HAP-1 (cell line): ENCODE measurements around the gene C2orf66.

Experiments
- DNase-seq, 2 experiments: peaks; one replicate each; pipeline ENCODE4 v3.0.0-alpha.2; 2016 to 2020; ENCODE audit warnings: low spot score in 2 of 2
- H3K27me3 ChIP-seq: fragments of 250-450 bp; sonication (Bioruptor Pico); 2 replicates; pipeline ENCODE4 v1.5.1; 2020; ENCODE audit warnings: low read depth, mild to moderate bottlenecking, moderate library complexity
- H3K36me3 ChIP-seq: fragments of 250-450 bp; sonication (Bioruptor Pico); replicated peaks from 2 replicates; pipeline ENCODE4 v1.5.1; 2020; ENCODE audit warnings: mild to moderate bottlenecking
- H3K4me1 ChIP-seq: fragments of 250-450 bp; sonication (Bioruptor Pico); 2 replicates; pipeline ENCODE4 v1.5.1; 2020; ENCODE audit warnings: mild to moderate bottlenecking
- H3K4me3 ChIP-seq: fragments of 250-450 bp; sonication (Bioruptor Pico); 2 replicates; pipeline ENCODE4 v1.5.1; 2020; ENCODE audit warnings: mild to moderate bottlenecking, moderate library complexity
- H3K9me3 ChIP-seq: fragments of 250-450 bp; sonication (Bioruptor Pico); 2 replicates; pipeline ENCODE4 v1.5.1; 2020; ENCODE audit warnings: mild to moderate bottlenecking, moderate library complexity
- in situ Hi-C: fragments of 300-500 bp; cut with MboI; formaldehyde crosslinking; loops from 3 replicates; pipeline ENCODE4 v1.14.3; 2020; ENCODE audit warnings: low sequenced_read_pairs, inconsistent platforms, mixed read lengths

C2orf66 gene

DNA sequence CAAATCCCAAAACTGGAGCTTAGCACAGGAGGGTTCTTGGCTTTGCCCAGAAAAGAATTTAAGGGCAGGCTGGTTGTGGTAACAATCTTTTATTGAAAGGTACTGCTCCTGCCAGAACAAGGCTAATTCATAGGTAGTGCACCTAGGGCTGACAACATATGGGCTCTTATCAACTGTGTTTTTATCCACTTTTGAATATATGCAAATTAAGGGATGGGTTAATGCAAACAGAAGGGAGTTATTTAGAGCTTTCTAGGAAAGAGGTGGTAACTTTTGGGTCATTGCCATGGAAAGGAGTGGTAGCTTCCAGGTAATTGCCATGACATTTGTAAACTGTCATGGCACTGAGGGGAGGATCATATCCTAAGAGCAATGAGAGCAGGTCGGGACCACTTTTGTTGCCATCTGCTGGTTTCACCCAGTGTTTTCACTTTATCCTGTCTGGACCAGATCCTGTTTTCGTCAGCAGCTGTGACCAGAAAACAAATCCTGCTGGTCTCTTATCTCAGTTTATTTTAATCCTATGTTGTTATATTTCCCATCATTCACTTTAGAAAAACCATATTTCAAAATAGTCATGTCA is 981 bp downstream of the C2orf66 start:
- no peak for DNase-seq
- Histone ChIP-seq H3K9me3 (no peaks in the 10 kb centered on the region), H3K4me3 (no peak overlapping the region), H3K27me3 (peaks cover 24% of the 10 kb centered on the region), H3K4me1 (no peaks in the 10 kb centered on the region), H3K36me3 (no peaks in the 10 kb centered on the region)
- in situ Hi-C loops: no loop called here

DNA sequence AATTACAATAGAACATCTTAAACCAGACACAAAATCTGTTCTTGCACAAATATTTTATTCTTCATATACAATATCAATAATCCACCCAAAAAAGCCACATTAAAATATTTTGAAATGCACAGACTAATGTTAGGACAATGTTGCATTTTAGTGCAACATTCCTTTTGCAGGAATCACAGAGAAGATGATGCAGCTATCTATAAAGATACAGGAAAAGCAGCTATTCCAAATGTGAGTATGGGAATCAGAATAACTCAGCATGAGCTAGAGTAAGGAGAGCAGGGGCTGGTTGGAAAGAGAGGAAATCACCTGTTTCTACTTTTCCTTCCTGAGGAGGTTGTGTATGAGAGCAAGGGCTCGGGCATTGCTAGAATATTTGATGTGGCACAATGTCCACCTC is 4.8 kb downstream of the C2orf66 start:
- H3K36me3 ChIP-seq: peaks cover under 1% of the 10 kb centered on the region; the same call in 1 of the 2 replicates
- DNase-seq: no peak
- H3K27me3 ChIP-seq: peaks cover 12% of the 10 kb centered on the region
- in situ Hi-C loops: no loop called here
- H3K9me3 ChIP-seq: no peaks in the 10 kb centered on the region
- H3K4me1 ChIP-seq: no peaks in the 10 kb centered on the region; the same call in 1 of the 2 replicates
- H3K4me3 ChIP-seq: no peak overlapping the region

- H3K27me3 ChIP-seq: peaks cover 6% of the 10 kb centered on the region
- H3K4me1 ChIP-seq: no peaks in the 10 kb centered on the region; the same call in 1 of the 2 replicates
- in situ Hi-C loops: no loop called here
- DNase-seq: no peak
- H3K36me3 ChIP-seq: peaks cover 10% of the 10 kb centered on the region
- H3K4me3 ChIP-seq: no peak overlapping the region
- H3K9me3 ChIP-seq: no peaks in the 10 kb centered on the region
These were observed 6.8 kb downstream of the C2orf66 start for GRCh38 chr2:196802401-196802800.

DNA sequence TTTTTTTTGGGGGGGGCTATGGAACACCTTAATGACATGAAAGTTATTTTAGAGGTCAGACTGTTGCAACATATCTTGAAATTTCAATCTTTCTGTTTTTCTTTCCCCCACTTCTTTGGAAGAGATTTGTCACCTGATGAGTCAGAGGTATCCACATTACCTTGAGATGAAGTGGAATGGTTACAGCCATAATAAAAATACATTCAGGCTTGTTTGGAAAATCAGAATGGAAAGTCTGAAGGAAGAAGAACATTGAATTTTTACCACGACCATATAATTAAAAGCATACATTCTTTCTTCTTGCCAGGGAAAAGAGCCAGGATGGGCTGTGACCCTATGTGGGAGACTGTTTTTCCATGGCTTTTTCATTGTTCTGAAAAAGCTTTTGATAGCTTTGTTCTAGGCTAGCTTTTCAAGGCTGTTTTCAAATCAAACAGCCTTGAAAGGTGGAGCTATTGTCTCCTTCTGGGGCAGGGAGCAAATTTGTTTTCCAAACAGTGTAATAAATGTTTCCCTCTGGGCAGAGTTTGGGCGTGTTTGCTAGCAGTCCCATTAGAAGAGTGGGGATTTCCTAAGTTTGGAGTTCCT is 7.4 kb downstream of the C2orf66 start:
- Histone ChIP-seq H3K4me1 (no peaks in the 10 kb centered on the region; the same call in 1 of the 2 replicates), H3K36me3 (peaks cover 16% of the 10 kb centered on the region), H3K9me3 (no peaks in the 10 kb centered on the region), H3K27me3 (peaks cover 6% of the 10 kb centered on the region), H3K4me3 (no peak overlapping the region)
- in situ Hi-C loops: no loop called here
- peak in 1 of 2 experiments; percentile 6 for DNase-seq

- H3K4me1 ChIP-seq: no peaks in the 10 kb centered on the region; the same call in 1 of the 2 replicates
- no peaks in the 10 kb centered on the region for H3K27me3 ChIP-seq
- H3K4me3 ChIP-seq: peak overlapping the region; percentile 90
- H3K36me3 ChIP-seq: peaks cover 33% of the 10 kb centered on the region
- no peaks in the 10 kb centered on the region for H3K9me3 ChIP-seq
- DNase-seq: no peak
- in situ Hi-C loops: loop anchor here (25.0 kb wide), 1 partner anchor 588 kb away; no protein-coding TSS in a partner anchor
These were observed 10.2 kb downstream of the C2orf66 start for GRCh38 chr2:196798980-196799379.

DNA sequence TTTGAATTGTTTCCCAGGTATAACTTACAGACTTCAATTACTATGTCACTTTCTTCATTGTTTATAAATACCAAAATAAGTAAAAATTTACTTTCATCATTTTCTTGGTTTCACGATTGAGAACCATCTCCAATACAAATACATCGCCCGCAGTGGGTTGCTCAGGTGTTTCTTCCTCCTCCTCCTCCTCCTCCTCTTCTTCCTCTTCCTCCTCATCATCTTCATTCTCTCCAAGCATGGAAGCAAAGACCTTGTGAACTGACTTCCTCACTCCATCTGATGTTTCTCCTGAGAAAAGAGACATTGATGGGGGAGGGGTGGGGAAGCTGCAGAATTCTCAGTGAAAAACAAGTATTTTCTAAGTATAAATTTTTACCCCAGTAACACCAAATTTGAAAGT is 16.3 kb downstream of the C2orf66 start:
- no peak for DNase-seq
- peaks cover 75% of the 10 kb centered on the region for H3K36me3 ChIP-seq
- in situ Hi-C loops: loop anchor here (25.0 kb wide), 1 partner anchor 594 kb away; no protein-coding TSS in a partner anchor

DNA sequence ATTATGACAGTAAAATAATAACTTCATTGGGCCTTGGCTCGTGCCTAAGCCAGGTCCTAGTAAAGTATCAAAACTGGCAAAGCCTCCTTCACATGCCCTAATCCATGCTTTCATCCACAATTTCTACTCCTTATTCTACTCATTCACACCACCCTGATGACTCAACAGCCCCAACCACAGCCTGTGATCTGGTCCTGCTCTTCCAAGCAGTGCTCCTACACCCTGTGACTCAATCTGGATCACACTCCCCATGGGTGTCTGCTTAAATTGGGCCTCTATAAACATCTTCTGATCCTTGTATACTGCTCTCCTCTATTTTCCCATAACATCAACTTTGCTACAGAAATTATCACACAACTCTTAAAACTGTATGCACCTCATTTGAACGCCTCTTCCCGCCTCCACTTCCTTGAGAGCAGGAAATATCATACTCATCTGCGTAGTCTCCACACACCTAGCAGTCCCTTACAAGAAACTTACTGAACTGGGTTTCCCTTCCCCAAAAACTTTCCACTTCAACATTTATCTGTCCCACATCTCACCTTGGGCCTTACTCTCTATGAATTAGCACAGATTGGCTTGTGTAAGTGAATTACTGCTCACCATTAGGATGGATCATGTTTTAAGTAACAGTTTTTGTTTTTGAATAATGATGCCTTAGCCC is 25.6 kb downstream of the C2orf66 start:
- Histone ChIP-seq H3K4me3 (no peak overlapping the region), H3K36me3 (peaks cover 84% of the 10 kb centered on the region), H3K27me3 (no peaks in the 10 kb centered on the region), H3K9me3 (no peaks in the 10 kb centered on the region), H3K4me1 (no peaks in the 10 kb centered on the region)
- in situ Hi-C loops: loop anchor here (25.0 kb wide), 1 partner anchor 604 kb away; no protein-coding TSS in a partner anchor
- DNase-seq: no peak

More for the DNA sequence above, 16.3 kb downstream of the C2orf66 start:
- H3K4me3 ChIP-seq: no peak overlapping the region
- no peaks in the 10 kb centered on the region for H3K27me3 ChIP-seq
- H3K9me3 ChIP-seq: no peaks in the 10 kb centered on the region
- no peaks in the 10 kb centered on the region for H3K4me1 ChIP-seq

- no peak for DNase-seq
- Histone ChIP-seq H3K27me3 (no peaks in the 10 kb centered on the region), H3K4me1 (no peaks in the 10 kb centered on the region), H3K9me3 (no peaks in the 10 kb centered on the region), H3K4me3 (no peak overlapping the region), H3K36me3 (peaks cover 57% of the 10 kb centered on the region)
- in situ Hi-C loops: no loop called here
These were observed 42.1 kb downstream of the C2orf66 start for GRCh38 chr2:196767101-196767500.

DNA sequence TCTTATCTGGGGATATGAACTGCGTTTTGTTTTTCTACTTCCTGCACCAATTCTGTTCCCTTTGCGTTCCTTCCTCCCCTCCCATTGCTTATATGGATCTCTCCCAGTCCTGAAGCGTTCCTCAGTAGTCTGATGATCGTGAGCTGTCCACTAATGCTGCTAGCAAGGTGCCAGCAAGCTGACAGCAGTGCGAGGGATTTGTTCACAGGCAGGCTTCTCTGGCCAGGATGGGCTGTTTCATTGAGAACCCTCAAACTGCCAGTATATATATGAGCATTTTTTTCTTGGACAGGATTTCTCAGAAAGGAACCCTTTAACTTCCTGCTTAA is 49.8 kb downstream of the C2orf66 start:
- no peaks in the 10 kb centered on the region for H3K9me3 ChIP-seq
- no peak overlapping the region for H3K4me3 ChIP-seq
- no peaks in the 10 kb centered on the region for H3K27me3 ChIP-seq
- H3K36me3 ChIP-seq: peaks cover 9% of the 10 kb centered on the region
- DNase-seq: no peak
- in situ Hi-C loops: loop anchor here (10.0 kb wide), 1 partner anchor 625 kb away; no protein-coding TSS in a partner anchor
- H3K4me1 ChIP-seq: no peaks in the 10 kb centered on the region

DNA sequence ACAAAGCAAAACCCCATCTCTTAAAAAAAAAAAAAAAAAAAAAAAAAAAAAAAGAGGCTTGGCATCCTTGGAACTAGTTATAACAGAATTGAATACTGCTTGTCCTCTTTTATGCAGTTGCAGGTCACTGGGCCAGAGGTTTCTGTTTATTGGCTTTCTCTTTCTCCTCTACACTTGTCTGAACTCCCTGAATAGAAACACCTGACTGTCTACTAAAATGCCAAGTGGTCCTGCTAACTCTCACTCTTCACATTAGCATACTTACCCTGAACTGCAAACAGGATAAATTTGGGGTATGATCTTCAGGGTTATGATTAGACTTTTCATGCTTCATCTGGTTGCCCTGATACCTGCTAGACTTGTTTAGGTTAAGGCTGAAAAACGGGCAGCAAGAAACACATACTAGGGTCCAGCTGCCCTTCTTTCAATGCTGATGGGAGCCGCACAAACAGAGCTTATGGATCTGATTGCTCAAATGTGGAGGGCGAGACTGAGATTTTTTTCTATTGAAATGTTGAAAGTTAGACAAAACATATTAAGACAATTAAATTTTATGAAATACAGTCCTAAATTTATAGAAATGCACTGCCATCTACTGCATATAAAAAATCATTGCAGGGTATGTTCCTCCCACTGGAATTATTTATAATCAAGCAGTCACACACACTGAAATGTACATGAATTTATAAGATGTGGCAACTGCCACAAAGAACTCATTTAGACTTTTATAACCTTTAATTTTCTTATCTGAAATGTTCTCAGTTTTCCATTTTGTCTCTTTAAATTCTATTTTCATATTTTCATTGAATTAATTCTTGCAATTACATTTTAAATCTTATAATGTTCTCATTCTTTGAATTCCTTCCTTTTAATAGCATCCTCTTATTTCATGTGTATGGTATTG is 50.4 kb downstream of the C2orf66 start:
- H3K36me3 ChIP-seq: peaks cover 6% of the 10 kb centered on the region
- no peak for DNase-seq
- in situ Hi-C loops: loop anchor here (10.0 kb wide), 1 partner anchor 624 kb away; no protein-coding TSS in a partner anchor

More for the DNA sequence above, 50.4 kb downstream of the C2orf66 start:
- Histone ChIP-seq H3K9me3 (no peaks in the 10 kb centered on the region), H3K27me3 (no peaks in the 10 kb centered on the region), H3K4me1 (no peaks in the 10 kb centered on the region), H3K4me3 (no peak overlapping the region)
